Vagina (tissue), 2 donors: Measurements from ENCODE around the gene CCNT1.

Source experiments
- CTCF ChIP-seq, 3 experiments: fragments of 450-650 bp in 2 of 3; fragments of 200-600 bp in 1 of 3; sonication (generic) in 1 of 3; IDR thresholded peaks; one replicate each; pipeline ENCODE4 v1.5.1; 2017 to 2019; ENCODE audit warnings: antibody characterized with exemption in 3 of 3, mild to moderate bottlenecking in 2 of 3, moderate library complexity in 2 of 3
- POLR2A ChIP-seq, 2 donors: fragments of 450-650 bp; IDR thresholded peaks; one replicate each; pipeline ENCODE4 v1.6.1; 2017; ENCODE audit warnings: antibody characterized with exemption in 2 of 2, mild to moderate bottlenecking in 2 of 2, moderate library complexity in 2 of 2
- POLR2AphosphoS5 ChIP-seq, 2 donors: sonication (generic); formaldehyde crosslinking; IDR thresholded peaks; one replicate each; pipeline ENCODE4 v1.9.0; 2017; ENCODE audit warnings: antibody characterized with exemption in 2 of 2, mild to moderate bottlenecking in 2 of 2, low read depth in 1 of 2; ENCODE audit not compliant: insufficient read depth in 1 of 2

DNA sequence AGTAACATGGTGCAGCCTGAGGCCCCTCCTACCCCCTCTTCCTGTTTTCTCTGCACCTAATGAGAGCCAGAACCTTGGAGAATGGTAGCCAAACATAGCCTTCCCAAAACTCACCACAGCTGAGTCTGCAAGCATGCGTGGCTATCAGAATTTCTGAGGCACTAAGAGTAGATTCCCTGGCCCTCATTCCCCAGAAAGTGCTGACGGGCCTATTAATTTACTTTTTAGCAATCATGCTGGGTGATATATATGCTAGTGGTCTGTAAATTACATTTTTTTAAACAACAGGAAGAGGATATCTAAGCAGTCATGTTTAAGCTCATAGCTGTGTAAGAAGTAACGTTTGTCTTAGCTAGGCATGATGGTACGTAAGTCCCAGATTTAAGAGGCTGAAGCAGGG, 64.8 kb downstream of the CCNT1 start:
- TF ChIP-seq CTCF (IDR thresholded peaks at IDR 0.05) = no peak
- TF ChIP-seq POLR2A (IDR thresholded peaks at IDR 0.05) = no peak
- TF ChIP-seq POLR2AphosphoS5 (IDR thresholded peaks at IDR 0.05; ENCODE audit: insufficient read depth in 1 of 2, low read depth in 1 of 2) = no peak
